HG02870 (cell line): Measurements from ENCODE around the gene MAN1C1.

Experiments used
- ATAC-seq: cut with Tn5 transposase; IDR thresholded peaks from one replicate; pipeline ENCODE4 v1.9.1; 2021; ENCODE audit warnings: mild to moderate bottlenecking, moderate library complexity; ENCODE audit not compliant: unreplicated experiment

MAN1C1 gene

GRCh38 chr1:25710583-25711347 is 94.2 kb downstream of the MAN1C1 start:
- ATAC-seq = no peak

GRCh38 chr1:25711555-25712298 is 95.1 kb downstream of the MAN1C1 start:
- no peak for ATAC-seq

GRCh38 chr1:25712299-25712970 is 95.8 kb downstream of the MAN1C1 start:
- no peak for ATAC-seq

GRCh38 chr1:25713961-25714360 is 97.4 kb downstream of the MAN1C1 start:
- no peak for ATAC-seq

GRCh38 chr1:25714372-25714931 is 97.9 kb downstream of the MAN1C1 start:
- no peak for ATAC-seq

GRCh38 chr1:25715888-25716287 is 99.3 kb downstream of the MAN1C1 start:
- ATAC-seq = no peak

GRCh38 chr1:25716320-25716719 is 99.7 kb downstream of the MAN1C1 start:
- ATAC-seq = no peak

- ATAC-seq = no peak
These were observed 102.1 kb downstream of the MAN1C1 start for GRCh38 chr1:25718732-25719131.

GRCh38 chr1:25720624-25721023 is 104.0 kb downstream of the MAN1C1 start:
- ATAC-seq = no peak

GRCh38 chr1:25723250-25723880 is 106.8 kb downstream of the MAN1C1 start:
- no peak for ATAC-seq

- no peak for ATAC-seq
These were observed 107.6 kb downstream of the MAN1C1 start for GRCh38 chr1:25724201-25724600.

GRCh38 chr1:25724966-25725365 is 108.4 kb downstream of the MAN1C1 start:
- no peak for ATAC-seq

- no peak for ATAC-seq
These were observed 108.9 kb downstream of the MAN1C1 start for GRCh38 chr1:25725482-25725881.

- ATAC-seq = no peak
These were observed 110.5 kb downstream of the MAN1C1 start for GRCh38 chr1:25727088-25727487.

- ATAC-seq = no peak
These were observed 111.2 kb downstream of the MAN1C1 start for GRCh38 chr1:25727635-25728286.

GRCh38 chr1:25728301-25728935 is 111.8 kb downstream of the MAN1C1 start:
- ATAC-seq = no peak

GRCh38 chr1:25729045-25729444 is 112.5 kb downstream of the MAN1C1 start:
- no peak for ATAC-seq

- ATAC-seq = no peak
These were observed 113.4 kb downstream of the MAN1C1 start for GRCh38 chr1:25729790-25730644.

GRCh38 chr1:25731148-25731547 is 114.6 kb downstream of the MAN1C1 start:
- no peak for ATAC-seq
